NCI-H2029 (cell line): ENCODE data around the gene MBOAT2.
A peak's percentile ranks its signal among the peaks of the same experiment; 100 is the strongest.

Experiments used
- DNase-seq: peaks from one replicate; lab custom pipeline; 2025; lab: John Stamatoyannopoulos, UW

Gene MBOAT2

GRCh38 chr2:8858264-8858663 is 145.2 kb downstream of the MBOAT2 start:
- no peak for DNase-seq

- DNase-seq: no peak
These were observed 145.8 kb downstream of the MBOAT2 start for GRCh38 chr2:8857709-8858108.

- DNase-seq: no peak
These were observed 147.3 kb downstream of the MBOAT2 start for GRCh38 chr2:8856176-8856575.

- DNase-seq: no peak
These were observed 148.5 kb downstream of the MBOAT2 start for GRCh38 chr2:8855010-8855409.

- no peak for DNase-seq
These were observed 150.1 kb downstream of the MBOAT2 start for GRCh38 chr2:8853426-8853825.

GRCh38 chr2:8851811-8852560 is 151.5 kb downstream of the MBOAT2 start:
- no peak for DNase-seq

- DNase-seq: no peak
These were observed 152.5 kb downstream of the MBOAT2 start for GRCh38 chr2:8850845-8851487.

GRCh38 chr2:8849327-8849726 is 154.2 kb downstream of the MBOAT2 start:
- no peak for DNase-seq

GRCh38 chr2:8848328-8849100 is 155.0 kb downstream of the MBOAT2 start:
- DNase-seq: no peak

GRCh38 chr2:8847400-8847799 is 156.1 kb downstream of the MBOAT2 start:
- no peak for DNase-seq

- DNase-seq: no peak
These were observed 161.6 kb downstream of the MBOAT2 start for GRCh38 chr2:8841932-8842331.

- no peak for DNase-seq
These were observed 162.9 kb downstream of the MBOAT2 start for GRCh38 chr2:8840475-8841091.

- DNase-seq: no peak
These were observed 164.1 kb downstream of the MBOAT2 start for GRCh38 chr2:8839189-8839965.

GRCh38 chr2:8837795-8838140 is 165.7 kb downstream of the MBOAT2 start:
- DNase-seq: no peak

GRCh38 chr2:8836971-8837794 is 166.3 kb downstream of the MBOAT2 start, which contains the start of gene KIDINS220:
KIDINS220 (minus strand) TSS chr2:8837613; CDS start chr2:8827093, 10,520 bp downstream.
- DNase-seq: peak; percentile 53

GRCh38 chr2:8835279-8835678 is 168.2 kb downstream of the MBOAT2 start:
- DNase-seq: no peak

- no peak for DNase-seq
These were observed 169.6 kb downstream of the MBOAT2 start for GRCh38 chr2:8833853-8834252.

GRCh38 chr2:8831516-8831915 is 172.0 kb downstream of the MBOAT2 start:
- no peak for DNase-seq

GRCh38 chr2:8827729-8828128 is 175.8 kb downstream of the MBOAT2 start:
- no peak for DNase-seq

- DNase-seq: no peak
These were observed 181.3 kb downstream of the MBOAT2 start for GRCh38 chr2:8822218-8822617.
